HL-60/S4 treated with phorbol 12-myristate 13-acetate at 8.2 ng/mL for 4 days and 3 days (cell line): ENCODE results near the gene KCNQ1OT1.

Experiments used
- in situ Hi-C: fragments of 300-500 bp; cut with MboI; formaldehyde crosslinking; loops from 2 replicates; pipeline ENCODE4 v1.15.0; 2022; ENCODE audit warnings: low sequenced_read_pairs

The KCNQ1OT1 gene

GRCh38 chr11:2574043-2574552, 125.7 kb downstream of the KCNQ1OT1 start:
- in situ Hi-C loops, result no loop called here

GRCh38 chr11:2573240-2574042, 126.4 kb downstream of the KCNQ1OT1 start:
- in situ Hi-C loops, result no loop called here

DNA sequence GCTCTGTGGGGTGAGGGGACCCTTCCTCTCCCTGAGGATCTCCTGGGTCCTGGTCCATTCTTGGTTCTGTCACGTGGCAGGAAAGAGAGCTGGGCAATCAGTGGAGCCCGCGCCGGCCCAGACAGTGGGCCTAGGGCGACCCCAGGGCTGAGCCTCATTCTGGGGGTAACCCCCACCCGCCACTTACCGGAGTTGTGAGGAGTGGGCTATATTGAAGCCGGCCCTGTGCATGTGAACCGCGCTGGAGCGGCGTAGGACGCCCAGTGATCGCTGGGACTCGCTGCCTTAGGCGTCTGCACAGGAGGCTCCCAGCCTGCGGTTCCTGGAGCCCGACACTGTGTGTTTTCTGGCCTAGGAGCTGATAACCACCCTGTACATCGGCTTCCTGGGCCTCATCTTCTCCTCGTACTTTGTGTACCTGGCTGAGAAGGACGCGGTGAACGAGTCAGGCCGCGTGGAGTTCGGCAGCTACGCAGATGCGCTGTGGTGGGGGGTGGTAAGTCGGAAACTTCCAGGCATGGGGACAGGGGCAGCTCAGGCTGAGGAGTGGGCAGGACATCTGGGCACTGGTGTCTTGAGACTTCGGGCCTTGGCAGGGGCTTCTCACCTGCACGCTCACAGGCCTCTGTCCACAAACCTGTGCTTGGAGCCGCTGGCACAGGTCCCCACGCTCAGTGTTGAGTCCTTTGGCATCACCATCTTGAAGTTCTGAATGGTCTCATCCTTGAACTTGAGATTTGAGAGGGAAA, 127.1 kb downstream of the KCNQ1OT1 start:
- in situ Hi-C loops, result no loop called here

DNA sequence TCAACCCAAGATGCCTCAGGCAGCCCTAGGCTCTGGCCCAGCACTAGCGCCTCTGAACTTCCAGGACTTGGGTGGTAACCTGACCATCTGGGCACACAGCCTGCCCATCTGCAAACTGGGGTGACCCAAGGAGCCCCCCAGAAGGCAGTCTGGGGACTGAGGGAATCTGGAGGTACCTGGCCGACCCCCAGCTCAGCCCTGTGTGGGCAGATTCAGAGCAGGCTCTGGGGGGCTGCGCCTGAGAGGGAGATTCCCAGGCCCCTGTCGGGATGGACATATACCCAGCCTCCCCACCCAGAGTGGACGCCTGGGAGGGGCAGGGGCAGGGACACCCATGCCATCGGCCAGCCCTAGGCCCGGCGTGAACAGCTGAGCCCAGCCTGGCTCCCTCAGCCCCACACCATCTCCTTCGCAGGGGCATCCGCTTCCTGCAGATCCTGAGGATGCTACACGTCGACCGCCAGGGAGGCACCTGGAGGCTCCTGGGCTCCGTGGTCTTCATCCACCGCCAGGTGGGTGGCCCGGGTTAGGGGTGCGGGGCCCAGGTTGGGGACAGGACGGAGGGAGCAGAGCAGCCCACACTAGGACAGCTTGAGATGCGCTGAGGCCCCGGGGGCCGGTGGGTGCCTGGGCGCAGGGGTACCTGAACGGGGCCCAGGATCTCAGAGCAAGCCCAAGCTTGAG, 128.1 kb downstream of the KCNQ1OT1 start:
- in situ Hi-C loops, result no loop called here

- in situ Hi-C loops, result no loop called here
Measured at GRCh38 chr11:2570841-2571597, 128.8 kb downstream of the KCNQ1OT1 start.

DNA sequence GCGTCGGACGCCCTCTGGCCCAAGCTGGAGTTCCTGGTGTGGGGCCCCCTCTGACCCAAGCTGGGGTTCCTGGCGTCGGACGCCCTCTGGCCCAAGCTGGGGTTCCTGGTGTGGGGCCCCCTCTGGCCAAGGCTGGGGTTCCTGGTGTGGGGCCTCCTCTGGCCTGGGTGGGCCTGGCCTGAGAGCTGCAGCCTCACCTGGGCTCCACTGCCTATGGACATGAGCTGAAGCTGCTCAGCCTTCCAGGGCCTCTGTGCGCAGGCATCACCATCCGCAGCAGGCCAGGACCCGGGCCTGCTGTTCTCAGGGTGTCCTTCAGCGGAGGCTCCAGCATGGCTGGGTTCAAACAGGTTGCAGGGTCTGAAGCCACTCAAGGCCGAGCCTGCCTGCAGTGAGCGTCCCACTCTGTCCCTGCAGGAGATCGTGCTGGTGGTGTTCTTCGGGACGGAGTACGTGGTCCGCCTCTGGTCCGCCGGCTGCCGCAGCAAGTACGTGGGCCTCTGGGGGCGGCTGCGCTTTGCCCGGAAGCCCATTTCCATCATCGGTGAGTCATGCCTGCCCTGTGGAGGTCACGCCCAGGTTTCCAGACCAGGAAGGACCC, 129.5 kb downstream of the KCNQ1OT1 start:
- in situ Hi-C loops, result no loop called here

DNA sequence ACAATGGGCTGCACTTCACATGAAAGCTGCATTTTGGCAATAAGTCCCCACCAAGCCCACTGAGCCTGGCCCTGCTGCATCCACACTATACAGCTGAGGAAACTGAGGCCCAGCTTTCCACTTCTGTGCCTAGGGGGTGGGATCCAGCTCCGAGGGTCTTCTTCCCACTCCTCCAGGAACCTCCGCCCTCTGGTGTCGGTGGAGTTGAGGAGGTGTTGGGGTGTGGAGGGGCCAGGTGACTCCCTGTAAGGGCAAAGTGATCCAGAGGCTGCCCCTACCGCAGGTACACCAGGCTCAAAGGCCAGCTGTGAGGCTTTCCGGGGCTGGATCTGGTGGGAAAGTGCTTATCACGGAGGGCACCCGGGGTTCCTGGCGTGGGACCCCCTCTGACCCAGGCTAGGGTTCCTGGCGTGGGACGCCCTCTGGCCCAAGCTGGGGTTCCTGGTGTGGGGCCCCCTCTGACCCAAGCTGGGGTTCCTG, 130.0 kb downstream of the KCNQ1OT1 start:
- in situ Hi-C loops, result no loop called here

DNA sequence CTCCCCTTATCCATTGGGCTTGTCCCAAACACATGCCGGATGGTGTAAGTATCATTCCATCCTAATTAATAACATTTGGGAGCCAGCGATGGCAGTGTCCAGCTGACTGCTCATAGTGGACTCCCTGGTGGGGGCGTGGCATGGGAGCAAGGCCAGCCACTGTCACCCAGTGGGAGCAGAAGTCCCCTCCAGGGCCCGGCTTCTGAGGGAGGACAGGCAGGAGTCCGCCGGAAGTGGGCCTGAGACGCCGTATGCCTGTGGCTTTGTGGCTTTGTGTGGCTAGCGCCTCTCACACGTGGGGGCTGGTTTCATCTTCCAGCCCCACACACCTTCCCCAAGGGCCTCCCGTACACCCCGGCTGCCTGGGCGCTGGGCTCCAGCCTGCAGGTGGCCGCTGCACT, 130.5 kb downstream of the KCNQ1OT1 start:
- in situ Hi-C loops, result no loop called here

DNA sequence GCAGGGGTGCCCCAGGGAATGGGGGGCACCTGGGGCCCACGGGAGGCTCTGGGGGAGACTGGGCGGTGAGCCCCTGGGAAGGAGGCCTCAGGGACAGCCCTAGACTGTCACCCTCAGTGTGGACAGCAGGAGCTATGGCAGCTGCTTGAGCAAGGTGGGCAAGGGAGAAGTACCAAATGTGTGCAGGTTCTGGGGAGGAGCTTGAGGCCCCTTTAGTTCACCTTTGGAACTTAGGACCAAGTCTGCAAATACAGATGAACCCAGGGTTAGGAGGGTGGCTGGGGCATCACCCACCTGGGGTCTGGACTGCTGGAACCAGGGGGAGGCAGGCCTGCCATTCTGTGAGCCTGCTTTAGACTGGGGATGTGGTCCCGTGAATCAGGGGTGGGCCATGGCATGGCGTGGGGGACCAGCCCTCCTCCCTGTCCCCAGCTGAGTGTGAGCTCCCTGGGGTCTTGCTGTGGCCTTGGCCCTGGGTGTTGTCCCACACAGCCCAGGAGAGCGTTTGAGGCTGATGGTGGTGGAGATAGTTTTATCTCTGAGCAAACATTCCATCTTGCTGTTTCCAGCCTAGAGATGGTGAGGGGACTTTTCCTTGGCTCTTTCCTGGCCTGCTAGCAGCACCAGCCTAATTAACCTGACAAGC, 132.6 kb downstream of the KCNQ1OT1 start:
- in situ Hi-C loops, result no loop called here

GRCh38 chr11:2566223-2567025, 133.4 kb downstream of the KCNQ1OT1 start:
- in situ Hi-C loops, result no loop called here

DNA sequence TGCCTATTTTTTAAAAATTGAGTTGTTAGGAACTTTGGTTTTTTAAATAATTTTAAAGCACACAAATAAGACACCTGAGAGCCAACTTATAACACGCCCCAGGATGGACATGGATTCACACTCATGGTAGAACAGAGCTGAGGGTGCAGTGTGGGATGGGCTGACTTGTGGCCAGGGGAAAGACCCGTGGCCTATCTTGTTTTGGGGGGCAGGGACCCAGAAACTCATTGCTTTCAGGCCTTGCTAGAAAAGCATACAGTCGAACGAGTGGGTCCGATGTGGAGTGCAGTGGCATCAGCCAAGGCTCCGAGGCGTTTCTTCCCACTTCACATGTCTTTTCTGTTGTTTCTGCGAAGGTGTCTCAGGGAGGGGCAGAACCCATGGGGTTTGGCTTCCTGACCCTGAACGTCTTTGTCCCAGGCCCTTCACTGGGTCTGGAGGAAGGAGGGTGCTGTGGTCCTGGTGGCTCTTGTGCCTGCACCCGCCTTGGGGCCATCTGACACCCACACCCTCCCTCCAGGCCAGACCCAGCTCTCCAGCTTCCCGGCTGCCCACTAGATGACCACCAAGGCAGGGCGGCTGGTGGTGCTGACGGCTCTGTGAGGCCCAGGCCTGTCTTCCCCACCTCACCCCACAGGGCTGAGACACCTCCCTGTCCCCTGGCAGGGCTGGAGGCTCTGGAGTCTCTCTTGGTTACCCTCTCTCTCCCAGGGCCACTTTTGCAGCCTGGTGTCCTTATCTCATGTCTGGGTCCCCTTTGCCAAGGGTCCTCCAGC, 134.2 kb downstream of the KCNQ1OT1 start:
- in situ Hi-C loops, result no loop called here

DNA sequence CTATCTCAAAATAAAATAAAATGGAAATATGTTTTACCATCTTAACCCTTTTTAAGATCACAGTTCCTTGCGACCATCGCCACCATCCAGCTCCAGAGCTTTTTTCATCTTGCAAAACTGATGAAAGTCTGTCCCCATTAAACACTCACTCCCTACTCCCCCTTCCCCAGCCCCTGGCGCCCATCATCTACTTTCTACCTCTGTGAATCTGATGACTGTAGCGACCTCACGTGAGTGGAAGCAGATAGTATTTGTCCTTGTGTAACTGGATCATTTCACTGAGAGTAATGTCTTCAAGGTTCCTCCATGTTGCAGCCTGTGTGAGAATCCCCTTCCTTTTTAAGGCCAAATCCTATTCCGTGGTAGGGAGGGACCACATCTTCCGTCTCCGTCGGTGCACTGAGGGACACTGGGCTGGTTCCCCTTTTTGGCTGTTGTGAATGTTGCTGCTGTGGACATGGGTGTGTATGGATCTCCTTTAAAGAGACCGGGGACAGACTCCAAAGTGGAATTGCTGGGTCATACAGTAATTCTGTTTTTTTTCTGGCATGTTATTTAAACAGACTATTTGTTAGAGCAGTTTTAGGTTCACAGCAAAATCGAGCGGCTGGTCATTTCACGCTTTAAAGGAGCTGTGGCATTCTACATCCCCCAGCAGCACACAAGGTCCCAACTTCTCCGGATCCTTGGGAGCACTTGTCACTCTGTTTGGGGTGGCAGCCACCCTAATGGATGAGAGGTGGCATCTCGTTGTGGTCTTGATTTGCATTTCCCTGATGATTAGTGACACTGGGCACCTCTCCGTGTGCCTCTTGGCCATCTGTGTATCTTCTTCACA, 135.0 kb downstream of the KCNQ1OT1 start:
- in situ Hi-C loops, result no loop called here

DNA sequence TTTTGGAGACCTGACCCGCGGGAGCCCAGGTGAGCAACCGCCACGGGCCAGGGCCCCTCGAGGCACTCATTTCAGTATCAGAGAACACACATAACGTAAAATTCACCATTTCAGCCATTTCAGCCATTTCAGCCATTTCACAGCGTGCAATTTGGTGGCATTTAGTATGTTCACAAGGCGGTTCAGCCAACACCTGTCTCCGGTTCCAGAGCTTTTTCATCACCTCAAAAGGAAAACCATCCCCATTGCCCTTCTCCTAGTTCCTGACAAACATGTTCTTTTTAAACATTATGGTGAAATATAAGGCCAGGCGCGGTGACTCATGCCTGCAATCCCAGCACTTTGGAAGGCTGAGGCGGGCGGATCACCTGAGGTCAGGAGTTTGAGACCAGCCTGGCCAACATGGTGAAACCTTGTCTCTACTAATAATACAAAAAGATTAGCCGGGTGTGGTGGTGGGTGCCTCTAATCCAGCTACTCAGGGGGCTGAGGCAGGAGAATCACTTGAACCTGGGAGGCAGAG, 135.7 kb downstream of the KCNQ1OT1 start:
- in situ Hi-C loops, result no loop called here

GRCh38 chr11:2563213-2564007, 136.4 kb downstream of the KCNQ1OT1 start:
- in situ Hi-C loops, result no loop called here

GRCh38 chr11:2562890-2563212, 136.9 kb downstream of the KCNQ1OT1 start:
- in situ Hi-C loops, result no loop called here
